Hepatocyte (in vitro differentiated cells): ENCODE measurements around the gene PRKD3.

Experiments used
- EZH2 ChIP-seq: fragments of 200-600 bp; sonication (generic); IDR thresholded peaks from 2 replicates; pipeline ENCODE4 v1.6.1; 2016; ENCODE audit warnings: antibody characterized with exemption, mild to moderate bottlenecking, borderline replicate concordance
- EZH2phosphoT487 ChIP-seq: fragments of 200-600 bp; sonication (generic); IDR thresholded peaks from one replicate; pipeline ENCODE4 v1.6.1; 2018; ENCODE audit warnings: antibody characterized with exemption, mild to moderate bottlenecking, low read depth, moderate library complexity; ENCODE audit not compliant: unreplicated experiment, severe bottlenecking
- TF ChIP-seq, protein P1 (sequence below): fragments of 200-600 bp; sonication (generic); IDR thresholded peaks from 2 replicates; pipeline ENCODE4 v1.5.1; 2016; ENCODE audit warnings: antibody characterized with exemption, mild to moderate bottlenecking; ENCODE audit not compliant: poor library complexity

DNA sequence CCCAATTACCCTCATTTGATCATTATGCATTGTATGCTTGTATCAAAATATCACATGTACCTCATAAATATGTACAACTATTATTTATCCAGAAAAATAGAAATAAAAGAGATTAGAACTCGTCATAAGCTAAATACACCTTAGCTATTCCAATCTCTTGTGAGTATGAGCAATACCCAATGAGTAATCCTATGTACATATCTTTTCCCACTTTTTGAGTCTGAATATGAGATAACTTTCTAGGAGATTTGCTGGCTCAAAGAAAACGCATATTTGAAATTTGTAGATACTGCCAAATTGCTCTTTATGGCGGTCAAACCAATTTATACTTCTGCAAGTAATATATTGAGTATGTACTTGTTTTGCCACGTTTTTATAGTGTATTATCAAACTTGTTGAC lies 24.1 kb downstream of the PRKD3 start:
- TF ChIP-seq, protein P1, sequence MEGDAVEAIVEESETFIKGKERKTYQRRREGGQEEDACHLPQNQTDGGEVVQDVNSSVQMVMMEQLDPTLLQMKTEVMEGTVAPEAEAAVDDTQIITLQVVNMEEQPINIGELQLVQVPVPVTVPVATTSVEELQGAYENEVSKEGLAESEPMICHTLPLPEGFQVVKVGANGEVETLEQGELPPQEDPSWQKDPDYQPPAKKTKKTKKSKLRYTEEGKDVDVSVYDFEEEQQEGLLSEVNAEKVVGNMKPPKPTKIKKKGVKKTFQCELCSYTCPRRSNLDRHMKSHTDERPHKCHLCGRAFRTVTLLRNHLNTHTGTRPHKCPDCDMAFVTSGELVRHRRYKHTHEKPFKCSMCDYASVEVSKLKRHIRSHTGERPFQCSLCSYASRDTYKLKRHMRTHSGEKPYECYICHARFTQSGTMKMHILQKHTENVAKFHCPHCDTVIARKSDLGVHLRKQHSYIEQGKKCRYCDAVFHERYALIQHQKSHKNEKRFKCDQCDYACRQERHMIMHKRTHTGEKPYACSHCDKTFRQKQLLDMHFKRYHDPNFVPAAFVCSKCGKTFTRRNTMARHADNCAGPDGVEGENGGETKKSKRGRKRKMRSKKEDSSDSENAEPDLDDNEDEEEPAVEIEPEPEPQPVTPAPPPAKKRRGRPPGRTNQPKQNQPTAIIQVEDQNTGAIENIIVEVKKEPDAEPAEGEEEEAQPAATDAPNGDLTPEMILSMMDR, result no peak
- TF ChIP-seq EZH2, result no peak
- TF ChIP-seq EZH2phosphoT487, result no peak
